NCI-H1417 (cell line): ENCODE data around the gene NR2C2AP.

Source experiments
- DNase-seq, 3 experiments: peaks; one replicate each; lab custom pipeline; 2025; lab: John Stamatoyannopoulos, UW

Gene NR2C2AP

GRCh38 chr19:19152668-19153384 is 50.4 kb downstream of the NR2C2AP start:
- no peak for DNase-seq

DNA sequence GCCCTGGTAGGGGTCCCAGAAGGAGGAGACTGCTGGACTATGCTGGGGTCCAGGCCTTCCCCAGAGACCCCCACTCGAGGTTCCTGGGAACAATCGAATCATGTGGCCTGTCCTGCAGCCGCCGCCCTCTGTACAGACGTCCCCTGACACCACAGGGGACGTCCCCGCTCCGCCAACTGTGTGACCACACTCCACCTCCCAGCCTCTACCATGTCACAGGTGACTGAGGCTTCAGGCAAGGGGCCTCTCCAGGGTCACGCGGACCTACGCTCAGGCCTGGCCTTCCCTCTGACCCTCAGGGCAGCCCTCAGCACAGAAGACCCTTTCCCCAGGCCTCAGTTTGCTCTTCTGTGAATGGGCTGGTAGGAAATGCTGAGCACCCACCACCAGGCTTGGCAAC is 51.8 kb downstream of the NR2C2AP start:
- no peak for DNase-seq
